Measurements from ENCODE around the gene AEN.

AEN gene

GRCh38 chr15:88620995-88621772 is at the start of gene AEN:
Gene AEN, plus strand, starts transcription at chr15:88621340. Its CDS starts 4,870 bp downstream, at chr15:88626210.
- DNase-seq: peak; percentile 65

GRCh38 chr15:88571852-88572259 is 49.3 kb upstream of the AEN start:
- no peak for DNase-seq

- DNase-seq: no peak
Observed at GRCh38 chr15:88574077-88574476, 47.1 kb upstream of the AEN start.

- peak; percentile 54 for DNase-seq
Observed at GRCh38 chr15:88574655-88575054, 46.5 kb upstream of the AEN start.

GRCh38 chr15:88579322-88579721 is 41.8 kb upstream of the AEN start:
- no peak for DNase-seq

GRCh38 chr15:88580532-88580931 is 40.6 kb upstream of the AEN start:
- DNase-seq: no peak

GRCh38 chr15:88586401-88587162 is 34.6 kb upstream of the AEN start:
- no peak for DNase-seq

GRCh38 chr15:88590759-88591158 is 30.4 kb upstream of the AEN start:
- no peak for DNase-seq

- no peak for DNase-seq
Observed at GRCh38 chr15:88591384-88591783, 29.8 kb upstream of the AEN start.

GRCh38 chr15:88603885-88604284 is 17.3 kb upstream of the AEN start:
- DNase-seq: no peak

GRCh38 chr15:88604381-88605188 is 16.6 kb upstream of the AEN start:
- no peak for DNase-seq

GRCh38 chr15:88605189-88606069 is 15.7 kb upstream of the AEN start:
- DNase-seq: no peak

- no peak for DNase-seq
Observed at GRCh38 chr15:88606070-88606794, 14.9 kb upstream of the AEN start.

- DNase-seq: no peak
Observed at GRCh38 chr15:88607951-88608350, 13.2 kb upstream of the AEN start.

GRCh38 chr15:88608607-88609181 is 12.4 kb upstream of the AEN start:
- no peak for DNase-seq

- DNase-seq: no peak
Observed at GRCh38 chr15:88609344-88610090, 11.6 kb upstream of the AEN start.

- no peak for DNase-seq
Observed at GRCh38 chr15:88610701-88611231, 10.4 kb upstream of the AEN start.

- DNase-seq: no peak
Observed at GRCh38 chr15:88612186-88612796, 8.8 kb upstream of the AEN start.

- no peak for DNase-seq
Observed at GRCh38 chr15:88613074-88613944, 7.8 kb upstream of the AEN start.

Data from NCI-H187 treated with DMSO at 0.1 percent for 48 hours (cell line).